Measurements from ENCODE around the gene GPR34. TPM values are rescaled to one million over a fixed set of nuclear protein-coding genes. Genes with fewer than 3 reads are reported as not detected.
"Not testable (repeated sequence)": the region's sequence is repeated elsewhere in the genome, so short reads cannot be mapped to it uniquely, and the experiment has no call there.

The GPR34 gene
- total RNA-seq, 6 experiments from 2014 or later: 1.8 to 3.8 (median 3.2) TPM

DNA sequence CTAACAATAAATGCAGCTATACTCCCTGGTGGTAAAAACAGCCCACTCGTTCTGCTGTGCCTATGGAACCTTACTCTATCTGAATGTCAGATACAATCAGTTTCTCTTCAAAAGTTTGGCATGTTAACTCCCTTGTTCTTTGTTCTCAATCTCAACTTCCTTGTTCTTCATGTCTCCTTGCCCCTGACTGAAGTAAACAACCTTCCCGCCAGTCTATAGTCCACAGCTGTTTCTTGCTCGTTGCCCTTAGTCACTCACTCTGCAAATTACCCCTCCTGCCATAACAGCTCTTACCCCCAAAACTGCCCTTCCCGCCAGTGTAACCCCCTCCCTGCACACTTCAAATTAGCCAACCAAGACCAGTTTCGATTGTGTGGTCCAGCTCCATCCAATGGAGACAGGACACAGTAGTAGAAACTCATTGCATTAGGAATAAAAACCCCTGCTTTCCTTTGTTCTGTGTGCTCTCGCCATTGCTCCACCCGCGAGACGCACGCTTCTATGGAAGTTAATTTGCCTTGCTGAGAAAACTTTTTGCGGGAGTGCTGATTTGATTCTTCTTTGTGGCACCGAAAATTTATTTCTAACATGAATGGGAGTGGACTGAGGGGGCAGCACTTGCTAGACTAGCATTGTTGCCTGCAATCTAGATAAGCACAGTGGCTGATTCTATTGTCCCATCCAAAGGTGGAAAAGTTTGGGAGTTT, 28.1 kb downstream of the GPR34 start:
- no peaks in the 10 kb centered on the region for H3K9me3 ChIP-seq
- H3K27ac ChIP-seq: no peak overlapping the region
- intact Hi-C loops (cut with DNase I): no loop called here
- no peak for ATAC-seq
- TF ChIP-seq, protein P1, sequence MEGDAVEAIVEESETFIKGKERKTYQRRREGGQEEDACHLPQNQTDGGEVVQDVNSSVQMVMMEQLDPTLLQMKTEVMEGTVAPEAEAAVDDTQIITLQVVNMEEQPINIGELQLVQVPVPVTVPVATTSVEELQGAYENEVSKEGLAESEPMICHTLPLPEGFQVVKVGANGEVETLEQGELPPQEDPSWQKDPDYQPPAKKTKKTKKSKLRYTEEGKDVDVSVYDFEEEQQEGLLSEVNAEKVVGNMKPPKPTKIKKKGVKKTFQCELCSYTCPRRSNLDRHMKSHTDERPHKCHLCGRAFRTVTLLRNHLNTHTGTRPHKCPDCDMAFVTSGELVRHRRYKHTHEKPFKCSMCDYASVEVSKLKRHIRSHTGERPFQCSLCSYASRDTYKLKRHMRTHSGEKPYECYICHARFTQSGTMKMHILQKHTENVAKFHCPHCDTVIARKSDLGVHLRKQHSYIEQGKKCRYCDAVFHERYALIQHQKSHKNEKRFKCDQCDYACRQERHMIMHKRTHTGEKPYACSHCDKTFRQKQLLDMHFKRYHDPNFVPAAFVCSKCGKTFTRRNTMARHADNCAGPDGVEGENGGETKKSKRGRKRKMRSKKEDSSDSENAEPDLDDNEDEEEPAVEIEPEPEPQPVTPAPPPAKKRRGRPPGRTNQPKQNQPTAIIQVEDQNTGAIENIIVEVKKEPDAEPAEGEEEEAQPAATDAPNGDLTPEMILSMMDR (IDR thresholded peaks at IDR 0.05): no peak
- TF ChIP-seq POLR2A (IDR thresholded peaks at IDR 0.05): no peak
- H3K4me1 ChIP-seq: no peaks in the 10 kb centered on the region
- no peaks in the 10 kb centered on the region for H3K27me3 ChIP-seq
- no peak for DNase-seq
- no peaks in the 10 kb centered on the region for H3K36me3 ChIP-seq
- no peak overlapping the region for H3K4me3 ChIP-seq
- WGBS (ENCODE audit: insufficient coverage, low coverage, low lambda C conversion rate, missing lambda C conversion rate): 74% methylated on average over 12 of the region's 12 CpGs

DNA sequence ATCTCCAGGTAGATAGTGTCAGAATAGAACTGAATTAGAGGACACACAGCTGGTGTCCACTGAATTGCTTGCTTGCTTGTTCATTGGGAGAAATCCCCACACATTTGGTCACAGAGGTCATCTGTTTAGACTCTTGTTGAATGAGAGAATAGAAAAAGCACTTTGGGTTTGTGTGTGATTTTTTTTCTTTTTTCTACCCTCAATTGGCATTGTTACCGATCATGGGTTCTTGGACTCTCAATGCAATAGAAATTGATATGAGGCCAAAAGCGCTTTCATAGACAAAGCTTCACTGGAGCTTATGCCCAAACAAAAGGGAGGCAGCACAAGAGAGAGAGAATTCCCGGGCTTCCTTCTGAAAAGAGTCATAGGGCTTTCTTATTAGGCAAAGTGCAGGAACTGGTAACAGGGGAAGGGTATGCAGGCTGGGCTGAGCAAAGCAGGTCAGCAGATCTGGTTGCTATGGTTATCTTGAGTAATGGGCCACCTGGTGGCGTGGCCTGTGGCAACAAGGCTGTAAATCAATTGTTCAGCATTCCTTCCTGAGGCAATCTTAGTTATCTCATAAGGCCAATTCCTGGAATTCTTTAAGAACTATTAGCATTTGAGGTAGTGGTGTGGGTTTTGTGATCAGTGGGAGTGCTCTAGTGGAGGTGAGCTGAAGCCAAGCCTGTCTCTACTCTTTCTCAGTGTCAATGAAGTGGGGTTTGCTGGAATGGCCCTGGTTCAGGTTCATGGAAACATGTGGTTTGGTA, 29.9 kb downstream of the GPR34 start:
- H3K36me3 ChIP-seq: no peaks in the 10 kb centered on the region
- intact Hi-C loops (cut with DNase I): no loop called here
- no peaks in the 10 kb centered on the region for H3K9me3 ChIP-seq
- 84% methylated on average over 3 of the region's 4 CpGs for WGBS (ENCODE audit: insufficient coverage, low coverage, low lambda C conversion rate, missing lambda C conversion rate)
- no peaks in the 10 kb centered on the region for H3K27me3 ChIP-seq
- ATAC-seq: no peak
- H3K4me1 ChIP-seq: no peaks in the 10 kb centered on the region
- no peak overlapping the region for H3K27ac ChIP-seq
- TF ChIP-seq, protein P1 (IDR thresholded peaks at IDR 0.05): no peak
- no peak for TF ChIP-seq POLR2A (IDR thresholded peaks at IDR 0.05)
- no peak overlapping the region for H3K4me3 ChIP-seq
- no peak for DNase-seq

DNA sequence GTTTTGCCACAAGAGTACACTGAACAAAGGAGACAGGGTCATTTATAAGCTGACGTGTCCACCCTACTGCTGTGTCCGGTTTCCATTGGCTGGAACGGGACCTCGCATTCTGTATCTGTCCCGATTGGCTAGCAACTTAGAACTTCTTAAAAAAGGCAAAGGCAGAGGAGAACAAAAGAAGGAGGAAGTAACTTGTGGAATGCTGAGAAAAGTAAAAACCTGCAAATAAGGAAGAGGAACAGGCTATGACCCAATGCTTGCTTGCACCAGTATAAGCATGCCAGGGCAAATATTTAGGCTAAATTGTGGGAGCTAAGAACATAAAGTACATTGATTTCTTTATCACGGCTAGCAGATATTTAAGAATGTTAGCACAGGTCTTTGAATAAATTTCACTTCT, 30.8 kb downstream of the GPR34 start:
- H3K4me1 ChIP-seq; DNase-seq; H3K27me3 ChIP-seq; ATAC-seq; H3K9me3 ChIP-seq; H3K4me3 ChIP-seq; H3K36me3 ChIP-seq; intact Hi-C loops (cut with DNase I); H3K27ac ChIP-seq: not testable (repeated sequence)
- 72% methylated on average over 6 of the region's 6 CpGs for WGBS (ENCODE audit: insufficient coverage, low coverage, low lambda C conversion rate, missing lambda C conversion rate)

DNA sequence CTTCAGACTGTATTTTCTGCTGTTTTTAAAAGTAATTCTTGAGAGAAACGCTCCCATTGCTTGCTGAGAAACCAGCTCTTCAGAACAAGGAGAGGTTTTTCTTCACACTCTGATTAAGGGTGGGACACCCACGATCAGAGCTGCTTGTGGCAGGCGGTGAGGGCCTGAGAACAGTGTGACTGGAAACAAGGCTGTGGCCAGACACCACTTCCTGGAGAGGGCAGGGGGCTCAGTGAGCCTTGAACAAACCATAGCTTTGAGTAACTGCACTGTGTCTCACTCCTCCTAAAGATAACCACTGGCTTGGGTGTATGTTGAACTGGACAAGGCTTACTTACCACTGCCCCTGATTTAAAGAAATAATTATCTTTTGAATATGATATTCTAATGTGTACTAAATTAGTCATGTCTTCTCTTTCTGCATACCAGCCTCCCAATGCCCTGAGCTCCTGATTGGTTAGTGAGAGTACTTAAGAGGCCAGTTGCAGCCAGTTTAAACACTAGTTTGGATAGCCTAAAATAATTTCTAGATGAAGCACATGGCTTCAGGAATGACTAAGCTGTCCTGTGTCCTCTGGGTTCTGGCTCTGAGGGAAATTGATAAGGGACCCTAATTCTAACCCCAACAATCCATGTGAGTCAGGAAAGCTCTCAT, 31.5 kb downstream of the GPR34 start:
- intact Hi-C loops (cut with DNase I): no loop called here

More for the DNA sequence above, 31.5 kb downstream of the GPR34 start:
- no peaks in the 10 kb centered on the region for H3K9me3 ChIP-seq
- no peak overlapping the region for H3K27ac ChIP-seq
- TF ChIP-seq POLR2A (IDR thresholded peaks at IDR 0.05): no peak
- TF ChIP-seq, protein P1 (IDR thresholded peaks at IDR 0.05): no peak
- ATAC-seq (peak in 2 of 4 donors; percentile 35 to 36), DNase-seq (no peak)
- H3K4me1 ChIP-seq: no peaks in the 10 kb centered on the region
- H3K36me3 ChIP-seq: no peaks in the 10 kb centered on the region
- WGBS (ENCODE audit: insufficient coverage, low coverage, low lambda C conversion rate, missing lambda C conversion rate): 63% methylated on average over 3 of the region's 3 CpGs
- H3K4me3 ChIP-seq: no peak overlapping the region
- no peaks in the 10 kb centered on the region for H3K27me3 ChIP-seq

Measured in right lobe of liver (tissue), 6 donors.